SK-N-SH (cell line): ENCODE results near the gene CSNK2A1.

Experiments used
- CTCF ChIP-seq: fragments of 200-600 bp; sonication (generic); IDR thresholded peaks from 2 replicates; pipeline ENCODE4 v1.6.1; 2017; ENCODE audit warnings: antibody characterized with exemption, mild to moderate bottlenecking, moderate library complexity
- ELF1 ChIP-seq: IDR thresholded peaks from 2 replicates; pipeline ENCODE4 v1.4.0; 2012
- FOSL2 ChIP-seq: IDR thresholded peaks from 2 replicates; pipeline ENCODE4 v1.4.0; 2012; ENCODE audit warnings: low read depth, mild to moderate bottlenecking, moderate library complexity, borderline replicate concordance
- FOXM1 ChIP-seq: IDR thresholded peaks from 2 replicates; pipeline ENCODE4 v1.4.0; 2012; ENCODE audit warnings: low read depth, mild to moderate bottlenecking
- GATA2 ChIP-seq: sonication (generic); formaldehyde crosslinking; IDR thresholded peaks from 2 replicates; pipeline ENCODE4 v1.5.0; 2020; ENCODE audit warnings: mild to moderate bottlenecking, missing genetic modification reagents
- NRF1 ChIP-seq: IDR thresholded peaks from 2 replicates; pipeline ENCODE4 v1.6.1; 2012; ENCODE audit warnings: low read depth, mild to moderate bottlenecking, low read length
- POLR2AphosphoS5 ChIP-seq: IDR thresholded peaks from 2 replicates; pipeline ENCODE4 v1.6.1; 2012; ENCODE audit warnings: low read depth, low read length
- RAD21 ChIP-seq: IDR thresholded peaks from 2 replicates; pipeline ENCODE4 v1.6.1; 2012; ENCODE audit warnings: mild to moderate bottlenecking, low read length
- RCOR1 ChIP-seq: fragments of 150-350 bp; IDR thresholded peaks from 2 replicates; pipeline ENCODE4 v1.6.1; 2017; ENCODE audit warnings: antibody characterized with exemption, low read length
- REST ChIP-seq: IDR thresholded peaks from 2 replicates; pipeline ENCODE4 v1.6.1; 2012; ENCODE audit warnings: mild to moderate bottlenecking, low read depth, low read length, moderate library complexity
- RFX5 ChIP-seq: IDR thresholded peaks from 2 replicates; pipeline ENCODE4 v1.6.1; 2012; ENCODE audit warnings: mild to moderate bottlenecking, improper control_type of control experiment, low read length
- RXRA ChIP-seq: IDR thresholded peaks from 2 replicates; pipeline ENCODE4 v1.4.0; 2012; ENCODE audit warnings: low read depth, mild to moderate bottlenecking, borderline replicate concordance
- TAF1 ChIP-seq: IDR thresholded peaks from 2 replicates; pipeline ENCODE4 v1.6.1; 2012; ENCODE audit warnings: low read depth, mild to moderate bottlenecking, low read length, moderate library complexity, borderline replicate concordance
- USF2 ChIP-seq: fragments of 150-350 bp; IDR thresholded peaks from 2 replicates; pipeline ENCODE4 v1.6.1; 2017; ENCODE audit warnings: antibody characterized with exemption, low read length, low read depth, borderline replicate concordance

GRCh38 chr20:528923-529604, 14.5 kb downstream of the CSNK2A1 start:
- TF ChIP-seq TAF1 = no peak
- no peak for TF ChIP-seq CTCF
- no peak for TF ChIP-seq GATA2 (CRISPR knock-in tag)
- TF ChIP-seq RFX5 = no peak
- TF ChIP-seq FOXM1 = no peak
- peak; percentile 58; the same call in 1 of the 2 replicates for TF ChIP-seq FOSL2
- TF ChIP-seq ELF1 = no peak
- TF ChIP-seq REST = no peak
- no peak for TF ChIP-seq RAD21
- no peak for TF ChIP-seq POLR2AphosphoS5
- no peak for TF ChIP-seq USF2
- TF ChIP-seq NRF1 = no peak
- no peak for TF ChIP-seq RCOR1
- TF ChIP-seq RXRA = no peak
